SK-N-SH treated with all-trans-retinoic acid at 6 μM for 48 hours (cell line): ENCODE measurements around the gene MYLK4.

Source experiments
- ATAC-seq: fragments of 200-7000 bp; cut with Tn5 transposase; 3 replicates; pipeline ENCODE4 v1.9.1; 2020; ENCODE audit warnings: mild to moderate bottlenecking, moderate library complexity
- ARNTL ChIP-seq: fragments of 450-650 bp; formaldehyde crosslinking; IDR thresholded peaks from 2 replicates; pipeline ENCODE4 v1.5.0; 2020; ENCODE audit warnings: low read depth, mild to moderate bottlenecking, moderate library complexity, borderline replicate concordance
- CSDC2 ChIP-seq: fragments of 250-450 bp; sonication (Bioruptor Pico); IDR thresholded peaks from 2 replicates; pipeline ENCODE4 v1.5.0; 2020; ENCODE audit warnings: mild to moderate bottlenecking, moderate library complexity
- ESRRG ChIP-seq: fragments of 250-450 bp; sonication (Bioruptor Pico); IDR thresholded peaks from 2 replicates; pipeline ENCODE4 v1.6.1; 2021; ENCODE audit warnings: mild to moderate bottlenecking
- GLIS3 ChIP-seq: fragments of 250-450 bp; sonication (Bioruptor Pico); IDR thresholded peaks from 2 replicates; pipeline ENCODE4 v1.5.0; 2020; ENCODE audit warnings: mild to moderate bottlenecking, moderate library complexity
- OSR1 ChIP-seq: fragments of 250-450 bp; sonication (Bioruptor Pico); IDR thresholded peaks from 2 replicates; pipeline ENCODE4 v1.8.0; 2022; ENCODE audit warnings: moderate library complexity, mild to moderate bottlenecking, inconsistent platforms
- PPARA ChIP-seq: fragments of 250-450 bp; sonication (Bioruptor Pico); IDR thresholded peaks from 2 replicates; pipeline ENCODE4 v1.5.0; 2020; ENCODE audit warnings: mild to moderate bottlenecking, borderline replicate concordance
- RARB ChIP-seq: fragments of 250-450 bp; sonication (Bioruptor Pico); IDR thresholded peaks from 2 replicates; pipeline ENCODE4 v1.8.0; 2021; ENCODE audit warnings: mild to moderate bottlenecking, moderate library complexity
- SNAI2 ChIP-seq: fragments of 250-450 bp; sonication (Bioruptor Pico); IDR thresholded peaks from 2 replicates; pipeline ENCODE4 v1.5.0; 2020; ENCODE audit warnings: mild to moderate bottlenecking, moderate library complexity
- TCF4 ChIP-seq: fragments of 250-450 bp; sonication (Bioruptor Pico); IDR thresholded peaks from 2 replicates; pipeline ENCODE4 v1.8.0; 2021; ENCODE audit warnings: mild to moderate bottlenecking, moderate library complexity, borderline replicate concordance
- TOX ChIP-seq: fragments of 250-450 bp; sonication (Bioruptor Pico); IDR thresholded peaks from 2 replicates; pipeline ENCODE4 v1.8.0; 2021; ENCODE audit warnings: mild to moderate bottlenecking, moderate library complexity, borderline replicate concordance
- ZC3H10 ChIP-seq: fragments of 250-450 bp; sonication (Bioruptor Pico); IDR thresholded peaks from 2 replicates; pipeline ENCODE4 v1.5.1; 2021; ENCODE audit warnings: mild to moderate bottlenecking, moderate library complexity
- ZFP3 ChIP-seq: fragments of 250-450 bp; sonication (Bioruptor Pico); IDR thresholded peaks from 2 replicates; pipeline ENCODE4 v1.5.0; 2020; ENCODE audit warnings: mild to moderate bottlenecking, moderate library complexity
- ZFP30 ChIP-seq: fragments of 450-650 bp; formaldehyde crosslinking; IDR thresholded peaks from 2 replicates; pipeline ENCODE4 v1.5.0; 2022; ENCODE audit warnings: mild to moderate bottlenecking, moderate library complexity
- ZNF565 ChIP-seq: fragments of 450-650 bp; formaldehyde crosslinking; conservative IDR thresholded peaks from 2 replicates; pipeline ENCODE4 v1.5.0; 2020; ENCODE audit warnings: low read depth, mild to moderate bottlenecking, moderate library complexity
- ZNF8 ChIP-seq: fragments of 450-650 bp; formaldehyde crosslinking; IDR thresholded peaks from 2 replicates; pipeline ENCODE4 v1.5.0; 2020; ENCODE audit warnings: mild to moderate bottlenecking, moderate library complexity
- TF ChIP-seq, protein P1 (sequence below): fragments of 250-450 bp; sonication (Bioruptor Pico); IDR thresholded peaks from 2 replicates; pipeline ENCODE4 v1.5.1; 2020; ENCODE audit warnings: low read depth, mild to moderate bottlenecking, moderate library complexity
- TF ChIP-seq, protein P2 (sequence below): fragments of 250-450 bp; sonication (Bioruptor Pico); IDR thresholded peaks from 2 replicates; pipeline ENCODE4 v1.5.1; 2021; ENCODE audit warnings: mild to moderate bottlenecking, moderate library complexity
- TF ChIP-seq, protein P3 (sequence below): fragments of 250-450 bp; sonication (Bioruptor Pico); IDR thresholded peaks from 2 replicates; pipeline ENCODE4 v1.8.0; 2020; ENCODE audit warnings: mild to moderate bottlenecking, moderate library complexity, borderline replicate concordance
- TF ChIP-seq, protein P4 (sequence below): fragments of 250-450 bp; sonication (Bioruptor Pico); IDR thresholded peaks from 2 replicates; pipeline ENCODE4 v1.8.0; 2021; ENCODE audit warnings: low read depth, mild to moderate bottlenecking, moderate library complexity, borderline replicate concordance
- TF ChIP-seq, protein P5 (sequence below): fragments of 250-450 bp; sonication (Bioruptor Pico); IDR thresholded peaks from 2 replicates; pipeline ENCODE4 v1.5.0; 2020; ENCODE audit warnings: mild to moderate bottlenecking, moderate library complexity

Gene MYLK4

DNA sequence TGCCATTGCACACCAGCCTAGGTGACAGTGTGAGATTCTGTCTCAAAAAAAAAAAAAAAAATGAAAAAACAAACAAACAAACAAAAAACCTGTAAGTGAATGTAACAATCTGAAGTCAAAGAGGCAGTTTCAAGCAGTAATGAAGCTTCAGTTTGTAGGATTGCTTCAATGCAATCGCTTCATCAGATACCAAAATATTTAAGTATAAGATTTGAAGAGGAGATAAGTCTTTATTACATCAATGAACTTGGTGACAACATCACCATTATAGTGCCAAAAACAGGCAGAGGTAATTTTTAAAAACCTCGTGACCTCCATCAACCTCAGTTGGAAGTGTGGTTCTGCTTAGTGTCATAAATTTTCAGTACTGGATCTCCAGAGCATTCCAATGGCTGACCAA lies 74.7 kb downstream of the MYLK4 start:
- no peak for ATAC-seq
- TF ChIP-seq OSR1 (CRISPR knock-in tag) (no peak), TCF4 (CRISPR knock-in tag) (no peak)
- TF ChIP-seq, protein P1, sequence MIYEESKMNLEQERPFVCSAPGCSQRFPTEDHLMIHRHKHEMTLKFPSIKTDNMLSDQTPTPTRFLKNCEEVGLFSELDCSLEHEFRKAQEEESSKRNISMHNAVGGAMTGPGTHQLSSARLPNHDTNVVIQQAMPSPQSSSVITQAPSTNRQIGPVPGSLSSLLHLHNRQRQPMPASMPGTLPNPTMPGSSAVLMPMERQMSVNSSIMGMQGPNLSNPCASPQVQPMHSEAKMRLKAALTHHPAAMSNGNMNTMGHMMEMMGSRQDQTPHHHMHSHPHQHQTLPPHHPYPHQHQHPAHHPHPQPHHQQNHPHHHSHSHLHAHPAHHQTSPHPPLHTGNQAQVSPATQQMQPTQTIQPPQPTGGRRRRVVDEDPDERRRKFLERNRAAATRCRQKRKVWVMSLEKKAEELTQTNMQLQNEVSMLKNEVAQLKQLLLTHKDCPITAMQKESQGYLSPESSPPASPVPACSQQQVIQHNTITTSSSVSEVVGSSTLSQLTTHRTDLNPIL, result no peak
- TF ChIP-seq, protein P2, sequence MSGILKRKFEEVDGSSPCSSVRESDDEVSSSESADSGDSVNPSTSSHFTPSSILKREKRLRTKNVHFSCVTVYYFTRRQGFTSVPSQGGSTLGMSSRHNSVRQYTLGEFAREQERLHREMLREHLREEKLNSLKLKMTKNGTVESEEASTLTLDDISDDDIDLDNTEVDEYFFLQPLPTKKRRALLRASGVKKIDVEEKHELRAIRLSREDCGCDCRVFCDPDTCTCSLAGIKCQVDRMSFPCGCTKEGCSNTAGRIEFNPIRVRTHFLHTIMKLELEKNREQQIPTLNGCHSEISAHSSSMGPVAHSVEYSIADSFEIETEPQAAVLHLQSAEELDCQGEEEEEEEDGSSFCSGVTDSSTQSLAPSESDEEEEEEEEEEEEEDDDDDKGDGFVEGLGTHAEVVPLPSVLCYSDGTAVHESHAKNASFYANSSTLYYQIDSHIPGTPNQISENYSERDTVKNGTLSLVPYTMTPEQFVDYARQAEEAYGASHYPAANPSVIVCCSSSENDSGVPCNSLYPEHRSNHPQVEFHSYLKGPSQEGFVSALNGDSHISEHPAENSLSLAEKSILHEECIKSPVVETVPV (CRISPR knock-in tag), result no peak

DNA sequence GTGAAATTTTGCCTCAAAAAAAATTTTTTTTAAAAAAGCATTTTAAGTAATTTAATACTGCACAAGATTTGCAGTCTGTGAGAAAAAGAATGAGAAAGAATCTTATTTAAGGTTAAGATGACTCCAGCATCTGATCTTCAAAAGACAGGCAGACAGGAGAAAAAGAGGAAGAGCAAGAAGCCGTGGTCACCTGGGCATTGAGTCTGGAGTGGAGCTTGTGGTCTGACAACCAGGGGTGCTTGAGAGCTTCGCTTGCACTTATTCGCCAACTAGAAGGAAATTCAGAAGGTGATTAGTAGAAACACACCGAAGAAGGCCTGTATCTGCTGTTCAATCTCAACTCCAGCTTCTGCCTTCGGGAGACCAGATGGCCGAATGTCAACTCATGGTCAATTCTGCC lies 75.9 kb downstream of the MYLK4 start:
- TF ChIP-seq ZC3H10 (CRISPR knock-in tag) (no peak), ESRRG (CRISPR knock-in tag) (no peak), TOX (CRISPR knock-in tag) (no peak), ZNF8 (CRISPR knock-in tag) (no peak), TCF4 (CRISPR knock-in tag) (no peak), PPARA (CRISPR knock-in tag) (no peak), ZFP30 (CRISPR knock-in tag) (no peak), ZFP3 (CRISPR knock-in tag) (no peak), RARB (CRISPR knock-in tag) (no peak), ARNTL (no peak), OSR1 (CRISPR knock-in tag) (no peak), GLIS3 (CRISPR knock-in tag) (no peak), CSDC2 (CRISPR knock-in tag) (no peak), SNAI2 (CRISPR knock-in tag) (no peak), ZNF565 (no peak)
- TF ChIP-seq, protein P3, sequence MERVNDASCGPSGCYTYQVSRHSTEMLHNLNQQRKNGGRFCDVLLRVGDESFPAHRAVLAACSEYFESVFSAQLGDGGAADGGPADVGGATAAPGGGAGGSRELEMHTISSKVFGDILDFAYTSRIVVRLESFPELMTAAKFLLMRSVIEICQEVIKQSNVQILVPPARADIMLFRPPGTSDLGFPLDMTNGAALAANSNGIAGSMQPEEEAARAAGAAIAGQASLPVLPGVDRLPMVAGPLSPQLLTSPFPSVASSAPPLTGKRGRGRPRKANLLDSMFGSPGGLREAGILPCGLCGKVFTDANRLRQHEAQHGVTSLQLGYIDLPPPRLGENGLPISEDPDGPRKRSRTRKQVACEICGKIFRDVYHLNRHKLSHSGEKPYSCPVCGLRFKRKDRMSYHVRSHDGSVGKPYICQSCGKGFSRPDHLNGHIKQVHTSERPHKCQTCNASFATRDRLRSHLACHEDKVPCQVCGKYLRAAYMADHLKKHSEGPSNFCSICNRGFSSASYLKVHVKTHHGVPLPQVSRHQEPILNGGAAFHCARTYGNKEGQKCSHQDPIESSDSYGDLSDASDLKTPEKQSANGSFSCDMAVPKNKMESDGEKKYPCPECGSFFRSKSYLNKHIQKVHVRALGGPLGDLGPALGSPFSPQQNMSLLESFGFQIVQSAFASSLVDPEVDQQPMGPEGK (CRISPR knock-in tag), result no peak
- TF ChIP-seq, protein P4, sequence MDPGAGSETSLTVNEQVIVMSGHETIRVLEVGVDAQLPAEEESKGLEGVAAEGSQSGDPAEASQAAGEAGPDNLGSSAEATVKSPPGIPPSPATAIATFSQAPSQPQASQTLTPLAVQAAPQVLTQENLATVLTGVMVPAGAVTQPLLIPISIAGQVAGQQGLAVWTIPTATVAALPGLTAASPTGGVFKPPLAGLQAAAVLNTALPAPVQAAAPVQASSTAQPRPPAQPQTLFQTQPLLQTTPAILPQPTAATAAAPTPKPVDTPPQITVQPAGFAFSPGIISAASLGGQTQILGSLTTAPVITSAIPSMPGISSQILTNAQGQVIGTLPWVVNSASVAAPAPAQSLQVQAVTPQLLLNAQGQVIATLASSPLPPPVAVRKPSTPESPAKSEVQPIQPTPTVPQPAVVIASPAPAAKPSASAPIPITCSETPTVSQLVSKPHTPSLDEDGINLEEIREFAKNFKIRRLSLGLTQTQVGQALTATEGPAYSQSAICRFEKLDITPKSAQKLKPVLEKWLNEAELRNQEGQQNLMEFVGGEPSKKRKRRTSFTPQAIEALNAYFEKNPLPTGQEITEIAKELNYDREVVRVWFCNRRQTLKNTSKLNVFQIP (CRISPR knock-in tag), result no peak
- TF ChIP-seq, protein P5, sequence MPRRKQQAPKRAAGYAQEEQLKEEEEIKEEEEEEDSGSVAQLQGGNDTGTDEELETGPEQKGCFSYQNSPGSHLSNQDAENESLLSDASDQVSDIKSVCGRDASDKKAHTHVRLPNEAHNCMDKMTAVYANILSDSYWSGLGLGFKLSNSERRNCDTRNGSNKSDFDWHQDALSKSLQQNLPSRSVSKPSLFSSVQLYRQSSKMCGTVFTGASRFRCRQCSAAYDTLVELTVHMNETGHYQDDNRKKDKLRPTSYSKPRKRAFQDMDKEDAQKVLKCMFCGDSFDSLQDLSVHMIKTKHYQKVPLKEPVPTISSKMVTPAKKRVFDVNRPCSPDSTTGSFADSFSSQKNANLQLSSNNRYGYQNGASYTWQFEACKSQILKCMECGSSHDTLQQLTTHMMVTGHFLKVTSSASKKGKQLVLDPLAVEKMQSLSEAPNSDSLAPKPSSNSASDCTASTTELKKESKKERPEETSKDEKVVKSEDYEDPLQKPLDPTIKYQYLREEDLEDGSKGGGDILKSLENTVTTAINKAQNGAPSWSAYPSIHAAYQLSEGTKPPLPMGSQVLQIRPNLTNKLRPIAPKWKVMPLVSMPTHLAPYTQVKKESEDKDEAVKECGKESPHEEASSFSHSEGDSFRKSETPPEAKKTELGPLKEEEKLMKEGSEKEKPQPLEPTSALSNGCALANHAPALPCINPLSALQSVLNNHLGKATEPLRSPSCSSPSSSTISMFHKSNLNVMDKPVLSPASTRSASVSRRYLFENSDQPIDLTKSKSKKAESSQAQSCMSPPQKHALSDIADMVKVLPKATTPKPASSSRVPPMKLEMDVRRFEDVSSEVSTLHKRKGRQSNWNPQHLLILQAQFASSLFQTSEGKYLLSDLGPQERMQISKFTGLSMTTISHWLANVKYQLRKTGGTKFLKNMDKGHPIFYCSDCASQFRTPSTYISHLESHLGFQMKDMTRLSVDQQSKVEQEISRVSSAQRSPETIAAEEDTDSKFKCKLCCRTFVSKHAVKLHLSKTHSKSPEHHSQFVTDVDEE (CRISPR knock-in tag), result no peak
- TF ChIP-seq, protein P2 (CRISPR knock-in tag), result no peak
- TF ChIP-seq, protein P1, result no peak
- ATAC-seq, result no peak
